Transverse colon (tissue), 4 donors: ENCODE data around the gene TMEM132C. TPM values are rescaled to one million over a fixed set of nuclear protein-coding genes. Genes with fewer than 3 reads are reported as not detected.

Source experiments
- DNase-seq: peaks from one replicate; pipeline ENCODE4 v3.0.0-alpha.2; 2019
- H3K27ac ChIP-seq, 4 donors: fragments of 200-600 bp; sonication (generic); 2 replicates each; pipeline ENCODE4 v1.5.1; 2016 to 2018; ENCODE audit warnings: inconsistent platforms in 4 of 4
- H3K27me3 ChIP-seq: fragments of 200-600 bp; sonication (generic); 2 replicates; pipeline ENCODE4 v1.5.1; 2017; ENCODE audit warnings: inconsistent platforms
- H3K36me3 ChIP-seq, 4 donors: fragments of 200-600 bp; sonication (generic); 2 replicates each; pipeline ENCODE4 v1.5.1; 2017 to 2019; ENCODE audit warnings: inconsistent platforms in 4 of 4
- H3K4me1 ChIP-seq, 4 donors: fragments of 200-600 bp; sonication (generic); 2 replicates each; pipeline ENCODE4 v1.5.1; 2017 to 2020; ENCODE audit warnings: inconsistent platforms in 4 of 4
- H3K4me3 ChIP-seq, 4 donors: fragments of 200-600 bp; sonication (generic); 1 replicate in 1 of 4; 2 replicates in 3 of 4; pipeline versions ENCODE4 v1.5.1 to v1.6.1; 2017 to 2019; ENCODE audit warnings: inconsistent platforms in 4 of 4
- H3K9me3 ChIP-seq, 2 donors: fragments of 200-600 bp; sonication (generic); 2 replicates each; pipeline ENCODE4 v1.5.1; 2017 to 2019; ENCODE audit warnings: inconsistent platforms in 2 of 2
- CTCF ChIP-seq, 5 experiments: fragments of 200-600 bp in 3 of 5; fragments of 450-650 bp in 2 of 5; sonication (generic) in 3 of 5; IDR thresholded peaks; 1 replicate in 2 of 5; 2 replicates in 3 of 5; pipeline ENCODE4 v1.5.1; 2016 to 2017; ENCODE audit warnings: antibody characterized with exemption in 5 of 5, inconsistent platforms in 3 of 5, mild to moderate bottlenecking in 2 of 5, moderate library complexity in 1 of 5
- EP300 ChIP-seq: sonication (generic); formaldehyde crosslinking; IDR thresholded peaks from one replicate; pipeline ENCODE4 v1.6.1; 2017; ENCODE audit warnings: antibody characterized with exemption, low read depth
- POLR2A ChIP-seq: fragments of 450-650 bp; IDR thresholded peaks from one replicate; pipeline ENCODE4 v1.6.1; 2016; ENCODE audit warnings: antibody characterized with exemption, mild to moderate bottlenecking, moderate library complexity
- POLR2AphosphoS5 ChIP-seq, 3 donors: sonication (generic); formaldehyde crosslinking; IDR thresholded peaks; one replicate each; pipeline ENCODE4 v1.6.1; 2016; ENCODE audit warnings: antibody characterized with exemption in 3 of 3
- WGBS, 2 donors: methylation state at CpG; one replicate each; pipeline ENCODE4 v1.1.5; 2018; ENCODE audit warnings: low coverage in 1 of 2; 5-methylcytosine and 5-hydroxymethylcytosine counted together
- in situ Hi-C, 4 donors: fragments of 200-750 bp; cut with MboI; loops; one replicate each; pipeline versions ENCODE4 v1.15.0 to v1.15.1; 2017; ENCODE audit warnings: low sequenced_read_pairs in 3 of 4, low pct_ligation_motif_present in 1 of 4, low pct_unique_long_range_greater_than_20kb in 1 of 4
- intact Hi-C: fragments of 100-400 bp; cut with DNase I; formaldehyde crosslinking; loops from one replicate; pipeline ENCODE4 v1.15.1; 2023; ENCODE audit warnings: low total_unique reads
- total RNA-seq, 4 donors: library from RNA; depleted of rRNA; stranded (reverse); fragments of >200 nt; gene quantifications; one replicate each; pipeline ENCODE4 v1.1.0, GENCODE V29; 2016

Gene TMEM132C
- total RNA-seq, 4 donors from 2014 or later: 0.20 to 1.6 (median 0.58) TPM

- intact Hi-C loops (no loop called here), in situ Hi-C loops (no loop called here)
- Histone ChIP-seq H3K36me3 (no peaks in the 10 kb centered on the region), H3K4me1 (no peaks in the 10 kb centered on the region), H3K9me3 (no peaks in the 10 kb centered on the region), H3K27me3 (no peaks in the 10 kb centered on the region), H3K27ac (no peak overlapping the region), H3K4me3 (no peak overlapping the region)
- TF ChIP-seq POLR2AphosphoS5 (IDR thresholded peaks at IDR 0.05) (no peak), CTCF (IDR thresholded peaks at IDR 0.05) (no peak), POLR2A (no peak), EP300 (no peak)
- 50% methylated on average over 2 of the region's 2 CpGs; no CpG with 5 or more reads in 1 of the 2 donors for WGBS, 2 donors
- DNase-seq: no peak
Observed at GRCh38 chr12:128307791-128308190, 40.8 kb downstream of the TMEM132C start.

- intact Hi-C loops: no loop called here
- WGBS, 2 donors: 50% methylated on average over 2 of the region's 2 CpGs; no CpG with 5 or more reads in 1 of the 2 donors
- Histone ChIP-seq H3K27me3 (no peaks in the 10 kb centered on the region), H3K4me3 (no peak overlapping the region), H3K4me1 (no peaks in the 10 kb centered on the region), H3K27ac (no peak overlapping the region), H3K9me3 (no peaks in the 10 kb centered on the region), H3K36me3 (no peaks in the 10 kb centered on the region)
- DNase-seq: no peak
- in situ Hi-C loops: no loop called here
- TF ChIP-seq CTCF (IDR thresholded peaks at IDR 0.05): no peak
- no peak for TF ChIP-seq POLR2AphosphoS5 (IDR thresholded peaks at IDR 0.05)
- TF ChIP-seq EP300: no peak
- TF ChIP-seq POLR2A: no peak
Observed at GRCh38 chr12:128312661-128313060, 45.7 kb downstream of the TMEM132C start.

- intact Hi-C loops (no loop called here), in situ Hi-C loops (no loop called here)
- H3K36me3 ChIP-seq: no peaks in the 10 kb centered on the region
- no peaks in the 10 kb centered on the region for H3K27me3 ChIP-seq
- TF ChIP-seq CTCF (IDR thresholded peaks at IDR 0.05) (no peak), EP300 (no peak), POLR2A (no peak), POLR2AphosphoS5 (IDR thresholded peaks at IDR 0.05) (no peak)
- no peaks in the 10 kb centered on the region for H3K4me1 ChIP-seq
- no peaks in the 10 kb centered on the region for H3K9me3 ChIP-seq
- 13 to 34% methylated on average over 1 to 2 of the region's 2 CpGs for WGBS, 2 donors
- no peak overlapping the region for H3K4me3 ChIP-seq
- no peak for DNase-seq
- no peak overlapping the region for H3K27ac ChIP-seq
Observed at GRCh38 chr12:128313931-128314330, 47.0 kb downstream of the TMEM132C start.

- no peak for TF ChIP-seq POLR2A
- TF ChIP-seq POLR2AphosphoS5 (IDR thresholded peaks at IDR 0.05): no peak
- TF ChIP-seq EP300: no peak
- TF ChIP-seq CTCF (IDR thresholded peaks at IDR 0.05): no peak
- WGBS, 2 donors: 76% methylated on average over 3 of the region's 3 CpGs; no CpG with 5 or more reads in 1 of the 2 donors
- Histone ChIP-seq H3K4me1 (no peaks in the 10 kb centered on the region), H3K27ac (no peak overlapping the region), H3K27me3 (no peaks in the 10 kb centered on the region), H3K4me3 (no peak overlapping the region), H3K9me3 (no peaks in the 10 kb centered on the region), H3K36me3 (no peaks in the 10 kb centered on the region)
- in situ Hi-C loops (no loop called here), intact Hi-C loops (no loop called here)
- no peak for DNase-seq
Observed at GRCh38 chr12:128314611-128315010, 47.6 kb downstream of the TMEM132C start.
